ENCODE measurements around the gene MICU1. TPM values are rescaled to one million over a fixed set of nuclear protein-coding genes. Genes with fewer than 3 reads are reported as not detected.

Gene MICU1
- total and polyA plus RNA-seq, 2 donors (not counting 3 experiments of a cell fraction or from before 2014, with no cell fraction given), result 27.5 to 48.0 TPM

- Histone ChIP-seq H3K9ac (replicated peaks; ENCODE audit: extremely low read depth, insufficient read depth, low read length) (peak overlapping the region; percentile 97), H3K4me1 (ENCODE audit: control insufficient read depth, extremely low read depth, insufficient read depth, low read length) (peaks cover 14% of the 10 kb centered on the region), H3K4me3 (replicated peaks in 1 of 3; ENCODE audit: insufficient read depth in 1 of 3, low read depth in 1 of 3, low read length in 3 of 3) (peak overlapping the region in 2 of 3 experiments; percentile 69 to 80), H3K9me1 (replicated peaks; ENCODE audit: control insufficient read depth, extremely low read depth, insufficient read depth, low read length) (no peaks in the 10 kb centered on the region), H3K36me3 (ENCODE audit: control insufficient read depth in 2 of 2, extremely low read depth in 1 of 2, insufficient read depth in 2 of 2, low read length in 2 of 2) (peaks cover 0 to 8% of the 10 kb centered on the region in 2 experiments), H2AFZ (ENCODE audit: low read depth, low read length) (peak overlapping the region; percentile 90), H3K9me3 (replicated peaks; ENCODE audit: control insufficient read depth, insufficient read depth, low read length) (no peaks in the 10 kb centered on the region), H3K79me2 (ENCODE audit: control insufficient read depth, insufficient read depth, low read length) (peaks cover 35% of the 10 kb centered on the region), H3K27ac (ENCODE audit: insufficient read depth, low read depth, low read length) (peak overlapping the region; percentile 89), H4K20me1 (replicated peaks; ENCODE audit: control insufficient read depth, extremely low read depth, insufficient read depth, low read length) (no peaks in the 10 kb centered on the region), H3K4me2 (ENCODE audit: insufficient read depth, low read length) (peak overlapping the region; percentile 85), H3K27me3 (ENCODE audit: control insufficient read depth in 2 of 2, insufficient read depth in 2 of 2, low read length in 2 of 2) (no peaks in the 10 kb centered on the region)
- no peak for TF ChIP-seq FOS (IDR thresholded peaks at IDR 0.05; ENCODE audit: borderline replicate concordance, insufficient read depth, low read length)
- no peak for TF ChIP-seq CTCF (IDR thresholded peaks at IDR 0.05; ENCODE audit: extremely low read depth in 1 of 2, insufficient read depth in 1 of 2, low read depth in 1 of 2, low read length in 2 of 2)
- TF ChIP-seq MAX (IDR thresholded peaks at IDR 0.05; ENCODE audit: insufficient read depth, insufficient read length), result no peak
- no peak for TF ChIP-seq POLR2AphosphoS5 (IDR thresholded peaks at IDR 0.05; ENCODE audit: insufficient read depth, low read depth, low read length)
- TF ChIP-seq POLR2A (IDR thresholded peaks at IDR 0.05; ENCODE audit: low read depth, low read length), result no peak
- no peak for TF ChIP-seq MYC (IDR thresholded peaks at IDR 0.05; ENCODE audit: low read depth, low read length)
- TF ChIP-seq GATA2 (IDR thresholded peaks at IDR 0.05; ENCODE audit: insufficient read depth, insufficient read length, low read depth, low read length), result no peak
- TF ChIP-seq JUN (IDR thresholded peaks at IDR 0.05; ENCODE audit: borderline replicate concordance, insufficient read depth, insufficient read length, low read depth), result no peak
- TF ChIP-seq EZH2 (IDR thresholded peaks at IDR 0.05; ENCODE audit: borderline replicate concordance, low read depth, low read length, severe bottlenecking), result no peak
- BruUV-seq (replicated peaks), result no TSS peak
- no peak for DNase-seq (ENCODE audit: low read depth, low spot score)
- intact Hi-C loops (cut with micrococcal nuclease) (loop anchor here (1.0 kb wide), 1 partner anchor 9 kb away; no protein-coding TSS in a partner anchor), dilution Hi-C loops (cut with MboI; ENCODE audit: extremely low pct_ligation_motif_present, low sequenced_read_pairs) (no loop called here)
- FAIRE-seq, result no peak
- ChIA-PET POLR2A (interaction anchor here (1.5 kb wide), 1 partner anchor 9 kb away, joined by 3 read pairs; no protein-coding TSS in a partner anchor), CTCF (interaction anchor here (0.8 to 1.2 kb wide), 4 partner anchors 9 to 459 kb away, joined by 3 to 4 read pairs (median 3); no protein-coding TSS in a partner anchor)
Measured at GRCh38 chr10:72355214-72355555, 270.7 kb downstream of the MICU1 start.

Measured in endothelial cell of umbilical vein (primary cell).